ENCODE results near the gene GLS. TPM values are rescaled to one million over a fixed set of nuclear protein-coding genes. Genes with fewer than 3 reads are reported as not detected.

Gene GLS
- total and polyA plus RNA-seq, 9 of the 15 experiments (the other 6 are each of a cell fraction or from before 2014, with no cell fraction given) = 13.7 to 77.5 (median 48.2) TPM

- in situ Hi-C loops (cut with MboI) = no loop called here
- Histone ChIP-seq H3K4me3 (no peak overlapping the region), H3K9me1 (ENCODE audit: control insufficient read depth, insufficient read depth, low read length) (no peaks in the 10 kb centered on the region), H3K9me3 (replicated peaks; ENCODE audit: control insufficient read depth, insufficient read depth, low read depth, low read length) (no peaks in the 10 kb centered on the region), H4K20me1 (replicated peaks; ENCODE audit: control insufficient read depth, insufficient read depth, low read length) (no peaks in the 10 kb centered on the region), H3K9ac (ENCODE audit: insufficient read depth in 1 of 2, low read depth in 2 of 2, low read length in 2 of 2) (no peak overlapping the region), H3K27ac (ENCODE audit: extremely low read depth, low read depth, low read length) (no peak overlapping the region), H3K4me2 (ENCODE audit: insufficient read depth, low read length) (no peak overlapping the region), H3K27me3 (ENCODE audit: control insufficient read depth in 2 of 2, insufficient read depth in 2 of 2, low read length in 2 of 2) (no peaks in the 10 kb centered on the region), H3K4me1 (replicated peaks in 1 of 2; ENCODE audit: control insufficient read depth in 2 of 2, insufficient read depth in 2 of 2, low read length in 2 of 2) (peaks cover 0 to 7% of the 10 kb centered on the region in 2 experiments; a peak in 3 of 5 replicates), H2AFZ (ENCODE audit: low read depth, low read length) (no peak overlapping the region), H3K79me2 (ENCODE audit: control insufficient read depth, insufficient read depth, low read length) (peaks cover 71% of the 10 kb centered on the region), H3K36me3 (ENCODE audit: control insufficient read depth, insufficient read depth, low read length) (peaks cover 72% of the 10 kb centered on the region)
- FAIRE-seq = no peak
- intact Hi-C loops (cut with micrococcal nuclease) = no loop called here
- DNase-seq (ENCODE audit: extremely low read depth in 1 of 4, low spot score in 3 of 4) = no peak
- TF ChIP-seq BCOR (IDR thresholded peaks at IDR 0.05) (peak; percentile 83), RCOR1 (IDR thresholded peaks at IDR 0.05; ENCODE audit: borderline replicate concordance in 1 of 2, low read depth in 2 of 2, low read length in 2 of 2) (0 out of 4 replicates have a peak, but pooled peaks of 1 of the 2 experiments have one; percentile 38), SNRNP70 (optimal IDR thresholded peaks at IDR 0.05; ENCODE audit: low read depth, low read length) (no peak), ZNF717 (CRISPR knock-in tag; IDR thresholded peaks at IDR 0.05) (no peak), GTF2B (IDR thresholded peaks at IDR 0.05; ENCODE audit: extremely low read depth, insufficient read length) (no peak), ASH1L (IDR thresholded peaks at IDR 0.05; ENCODE audit: borderline replicate concordance, low read depth, partially characterized antibody) (no peak), TAF7 (tag; IDR thresholded peaks at IDR 0.05) (no peak), KDM1A (IDR thresholded peaks at IDR 0.05) (peak; percentile 40 to 77; a peak in 3 of 4 replicates), ZNF586 (CRISPR knock-in tag; conservative IDR thresholded peaks at IDR 0.05) (no peak), ZNF76 (CRISPR knock-in tag; IDR thresholded peaks at IDR 0.05; ENCODE audit: borderline replicate concordance) (no peak), ESRRA (IDR thresholded peaks at IDR 0.05; ENCODE audit: borderline replicate concordance, low read depth) (peak; percentile 66; the same call in 1 of the 2 replicates), STAT5B (CRISPR knock-in tag; IDR thresholded peaks at IDR 0.05) (no peak), GATAD2B (IDR thresholded peaks at IDR 0.05; ENCODE audit: borderline replicate concordance) (0 out of 2 replicates have a peak, but pooled peaks have one; percentile 22), POLR2G (IDR thresholded peaks at IDR 0.05; ENCODE audit: low read depth, low read length) (no peak), EHMT2 (IDR thresholded peaks at IDR 0.05) (no peak), ADNP (tag; IDR thresholded peaks at IDR 0.05) (peak; percentile 92), ZNF134 (CRISPR knock-in tag; conservative IDR thresholded peaks at IDR 0.05) (no peak), DACH1 (IDR thresholded peaks at IDR 0.05; ENCODE audit: partially characterized antibody) (no peak), BMI1 (IDR thresholded peaks at IDR 0.05; ENCODE audit: low read length) (no peak), PURB (CRISPR knock-in tag; IDR thresholded peaks at IDR 0.05; ENCODE audit: low read depth) (no peak), RBM25 (IDR thresholded peaks at IDR 0.05; ENCODE audit: low read depth, low read length, severe bottlenecking) (peak; percentile 89), PKNOX1 (IDR thresholded peaks at IDR 0.05) (no peak), ZNF23 (CRISPR knock-in tag; IDR thresholded peaks at IDR 0.05) (no peak), SRSF1 (IDR thresholded peaks at IDR 0.05; ENCODE audit: low read depth, low read length) (no peak), CBX3 (IDR thresholded peaks at IDR 0.05; ENCODE audit: borderline replicate concordance in 1 of 2, low read length in 2 of 2) (peak in 1 of 2 experiments; percentile 41; a peak in 1 of 3 replicates), RHOXF2B (CRISPR knock-in tag; conservative IDR thresholded peaks at IDR 0.05) (no peak)
- no peak for ATAC-seq
- POLR2A ChIA-PET = interaction anchor here (0.8 to 3.5 kb wide), 2 partner anchors 11 to 88 kb away, joined by 3 to 45 read pairs; partner anchors contain the start of gene GLS
- CTCF ChIA-PET (ENCODE audit: low intra/inter-chr PET ratio) = no interaction called here
- BruUV-seq (replicated peaks) = no TSS peak
These were observed 12.5 kb downstream of the GLS start for GRCh38 chr2:190893157-190893556.

Data from K562 (cell line).